HG03565 (cell line): ENCODE data around the gene TULP4.

ENCODE experiments used
- ATAC-seq: cut with Tn5 transposase; IDR thresholded peaks from one replicate; pipeline ENCODE4 v1.9.1; 2021; ENCODE audit warnings: mild to moderate bottlenecking, moderate library complexity; ENCODE audit not compliant: unreplicated experiment

TULP4 gene

GRCh38 chr6:158312165-158312564 is at the start of gene TULP4:
TULP4 (plus strand) TSS chr6:158312465; CDS start chr6:158314017, 1,552 bp downstream.
- no peak for ATAC-seq

GRCh38 chr6:158262755-158263154 is 49.5 kb upstream of the TULP4 start:
- ATAC-seq, result no peak

- no peak for ATAC-seq
Measured at GRCh38 chr6:158264180-158264579, 48.1 kb upstream of the TULP4 start.

GRCh38 chr6:158266131-158266530 is 46.1 kb upstream of the TULP4 start:
- no peak for ATAC-seq

GRCh38 chr6:158268361-158269147 is 43.7 kb upstream of the TULP4 start:
- no peak for ATAC-seq

GRCh38 chr6:158269657-158270056 is 42.6 kb upstream of the TULP4 start:
- ATAC-seq, result no peak

- ATAC-seq, result no peak
Measured at GRCh38 chr6:158270389-158271127, 41.7 kb upstream of the TULP4 start.

GRCh38 chr6:158272324-158272723 is 39.9 kb upstream of the TULP4 start:
- ATAC-seq, result no peak

GRCh38 chr6:158278004-158278403 is 34.3 kb upstream of the TULP4 start:
- no peak for ATAC-seq

GRCh38 chr6:158279615-158280014 is 32.6 kb upstream of the TULP4 start:
- ATAC-seq, result no peak

- ATAC-seq, result peak; percentile 63
Measured at GRCh38 chr6:158283304-158283980, 28.8 kb upstream of the TULP4 start.

- ATAC-seq, result no peak
Measured at GRCh38 chr6:158284007-158284875, 28.0 kb upstream of the TULP4 start.

- no peak for ATAC-seq
Measured at GRCh38 chr6:158284876-158285655, 27.2 kb upstream of the TULP4 start.

GRCh38 chr6:158285656-158286021 is 26.6 kb upstream of the TULP4 start:
- ATAC-seq, result no peak

- no peak for ATAC-seq
Measured at GRCh38 chr6:158286413-158286812, 25.9 kb upstream of the TULP4 start.

- no peak for ATAC-seq
Measured at GRCh38 chr6:158287047-158287446, 25.2 kb upstream of the TULP4 start.

- ATAC-seq, result peak; percentile 45
Measured at GRCh38 chr6:158290040-158290439, 22.2 kb upstream of the TULP4 start.

GRCh38 chr6:158290659-158291058 is 21.6 kb upstream of the TULP4 start:
- peak; percentile 92 for ATAC-seq

- ATAC-seq, result no peak
Measured at GRCh38 chr6:158292016-158292415, 20.2 kb upstream of the TULP4 start.

GRCh38 chr6:158293122-158293521 is 19.1 kb upstream of the TULP4 start:
- ATAC-seq, result no peak
